Measurements from ENCODE around the gene KCNA3. TPM values are rescaled to one million over a fixed set of nuclear protein-coding genes. Genes with fewer than 3 reads are reported as not detected.

KCNA3 gene
- polyA plus RNA-seq, 3 donors = 4.8 to 7.7 (median 5.6) TPM

GRCh38 chr1:110643879-110644472, 30.8 kb downstream of the KCNA3 start:
- Histone ChIP-seq H2AFZ (ENCODE audit: insufficient read depth, low read depth, low read length, poor library complexity, severe bottlenecking) (peak overlapping the region; percentile 39), H3K9ac (ENCODE audit: insufficient read depth, low read length, poor library complexity, severe bottlenecking) (peak overlapping the region; percentile 19), H3K4me1 (ENCODE audit: control insufficient read depth in 1 of 2, insufficient read depth in 2 of 2, low read length in 2 of 2) (peaks cover 84 to 90% of the 10 kb centered on the region in 2 donors), H3K4me2 (replicated peaks; ENCODE audit: extremely low read depth, low read length, poor library complexity, severe bottlenecking) (peak overlapping the region; percentile 35), H3K79me2 (ENCODE audit: insufficient read depth, low read length) (no peaks in the 10 kb centered on the region), H4K20me1 (ENCODE audit: insufficient read depth, low read length) (no peaks in the 10 kb centered on the region), H3K36me3 (replicated peaks in 1 of 2; ENCODE audit: control insufficient read depth in 1 of 2, insufficient read depth in 2 of 2, low read length in 2 of 2) (no peaks in the 10 kb centered on the region), H3K27ac (ENCODE audit: low read depth in 1 of 2, low read length in 2 of 2) (peak overlapping the region; percentile 69 to 85), H3K27me3 (ENCODE audit: control insufficient read depth in 2 of 2, insufficient read depth in 2 of 2, low read length in 2 of 2) (no peaks in the 10 kb centered on the region), H3K4me3 (replicated peaks in 1 of 3; ENCODE audit: low read depth in 2 of 3, low read length in 3 of 3) (peak overlapping the region in 1 of 3 experiments; percentile 10), H3K9me3 (replicated peaks in 1 of 2; ENCODE audit: control insufficient read depth in 1 of 2, insufficient read depth in 1 of 2, low read length in 2 of 2) (no peaks in the 10 kb centered on the region)
- TF ChIP-seq, protein P1, sequence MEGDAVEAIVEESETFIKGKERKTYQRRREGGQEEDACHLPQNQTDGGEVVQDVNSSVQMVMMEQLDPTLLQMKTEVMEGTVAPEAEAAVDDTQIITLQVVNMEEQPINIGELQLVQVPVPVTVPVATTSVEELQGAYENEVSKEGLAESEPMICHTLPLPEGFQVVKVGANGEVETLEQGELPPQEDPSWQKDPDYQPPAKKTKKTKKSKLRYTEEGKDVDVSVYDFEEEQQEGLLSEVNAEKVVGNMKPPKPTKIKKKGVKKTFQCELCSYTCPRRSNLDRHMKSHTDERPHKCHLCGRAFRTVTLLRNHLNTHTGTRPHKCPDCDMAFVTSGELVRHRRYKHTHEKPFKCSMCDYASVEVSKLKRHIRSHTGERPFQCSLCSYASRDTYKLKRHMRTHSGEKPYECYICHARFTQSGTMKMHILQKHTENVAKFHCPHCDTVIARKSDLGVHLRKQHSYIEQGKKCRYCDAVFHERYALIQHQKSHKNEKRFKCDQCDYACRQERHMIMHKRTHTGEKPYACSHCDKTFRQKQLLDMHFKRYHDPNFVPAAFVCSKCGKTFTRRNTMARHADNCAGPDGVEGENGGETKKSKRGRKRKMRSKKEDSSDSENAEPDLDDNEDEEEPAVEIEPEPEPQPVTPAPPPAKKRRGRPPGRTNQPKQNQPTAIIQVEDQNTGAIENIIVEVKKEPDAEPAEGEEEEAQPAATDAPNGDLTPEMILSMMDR (IDR thresholded peaks at IDR 0.05) = no peak
- H3K4me1 Mint-ChIP-seq = peaks cover 67% of the 10 kb centered on the region
- H3K4me3 Mint-ChIP-seq = peak overlapping the region in 1 of 2 donors; percentile 57
- WGBS (ENCODE audit: insufficient coverage) = 0% methylated on average over 2 of the region's 4 CpGs
- peak overlapping the region; percentile 92 to 98 (median 96) for H3K27ac Mint-ChIP-seq
- H3K9me3 Mint-ChIP-seq = peaks cover 0 to 19% (median 4%) of the 10 kb centered on the region in 7 donors
- peak; percentile 81 to 97 (median 88) for DNase-seq
- H3K27me3 Mint-ChIP-seq (ENCODE audit: low read depth in 3 of 3) = peaks cover 0 to 10% (median 0%) of the 10 kb centered on the region in 3 donors
- intact Hi-C loops (cut with micrococcal nuclease) = loop anchor here (10.0 kb wide), 2 partner anchors 321 to 561 kb away; partner anchors contain the start of genes DENND2D (in 1 of the 2) and LRIF1 (in 1 of the 2)
- peaks cover 2 to 6% of the 10 kb centered on the region in 2 donors for H3K36me3 Mint-ChIP-seq

- intact Hi-C loops (cut with micrococcal nuclease) = loop anchor here (10.0 kb wide), 3 partner anchors 235 to 565 kb away; partner anchors contain the start of genes CD53 (in 1 of the 2), DENND2D (in 1 of the 2) and LRIF1 (in 1 of the 2)
- Histone ChIP-seq H3K79me2 (ENCODE audit: insufficient read depth, low read length) (no peaks in the 10 kb centered on the region), H3K27me3 (ENCODE audit: control insufficient read depth in 2 of 2, insufficient read depth in 2 of 2, low read length in 2 of 2) (no peaks in the 10 kb centered on the region), H3K36me3 (replicated peaks in 1 of 2; ENCODE audit: control insufficient read depth in 1 of 2, insufficient read depth in 2 of 2, low read length in 2 of 2) (no peaks in the 10 kb centered on the region), H3K27ac (ENCODE audit: low read depth in 1 of 2, low read length in 2 of 2) (peak overlapping the region; percentile 77 to 93), H2AFZ (ENCODE audit: insufficient read depth, low read depth, low read length, poor library complexity, severe bottlenecking) (peak overlapping the region; percentile 9), H3K4me1 (ENCODE audit: control insufficient read depth in 1 of 2, insufficient read depth in 2 of 2, low read length in 2 of 2) (peaks cover 66 to 69% of the 10 kb centered on the region in 2 donors), H3K4me2 (replicated peaks; ENCODE audit: extremely low read depth, low read length, poor library complexity, severe bottlenecking) (peak overlapping the region; percentile 28), H4K20me1 (ENCODE audit: insufficient read depth, low read length) (no peaks in the 10 kb centered on the region), H3K9ac (ENCODE audit: insufficient read depth, low read length, poor library complexity, severe bottlenecking) (peak overlapping the region; percentile 58), H3K4me3 (replicated peaks in 1 of 3; ENCODE audit: low read depth in 2 of 3, low read length in 3 of 3) (peak overlapping the region in 1 of 3 experiments; percentile 2), H3K9me3 (replicated peaks in 1 of 2; ENCODE audit: control insufficient read depth in 1 of 2, insufficient read depth in 1 of 2, low read length in 2 of 2) (no peaks in the 10 kb centered on the region)
- DNase-seq = peak; percentile 87 to 97 (median 97)
- Mint-ChIP-seq H3K27me3 (ENCODE audit: low read depth in 3 of 3) (peaks cover 0 to 7% (median 0%) of the 10 kb centered on the region in 3 donors), H3K9me3 (peaks cover 0 to 17% (median 4%) of the 10 kb centered on the region in 7 donors), H3K36me3 (peaks cover 2 to 3% of the 10 kb centered on the region in 2 donors), H3K4me1 (peaks cover 64% of the 10 kb centered on the region), H3K27ac (peak overlapping the region; percentile 91 to 97 (median 96)), H3K4me3 (peak overlapping the region in 1 of 2 donors; percentile 17)
- WGBS (ENCODE audit: insufficient coverage) = 35% methylated on average over 2 of the region's 2 CpGs
- TF ChIP-seq, protein P1 (IDR thresholded peaks at IDR 0.05) = no peak
Measured at GRCh38 chr1:110639724-110640386, 34.9 kb downstream of the KCNA3 start.
